ENCODE data around the gene NQO2. TPM values are rescaled to one million over a fixed set of nuclear protein-coding genes. Genes with fewer than 3 reads are reported as not detected.
A peak's percentile ranks its signal among the peaks of the same experiment; 100 is the strongest.

NQO2 gene
- total RNA-seq, 1 experiment from 2014 or later, result 105 TPM

GRCh38 chr6:2998998-2999617 lies 586 bp upstream of the NQO2 start:
- Histone ChIP-seq H3K56ac (ENCODE audit: insufficient read length, low read depth, low read length) (no peak overlapping the region), H3K23me2 (ENCODE audit: insufficient read length, low read depth, low read length, poor library complexity, severe bottlenecking) (peaks cover 14% of the 10 kb centered on the region), H3K9me3 (ENCODE audit: control insufficient read depth, low read depth, low read length) (no peaks in the 10 kb centered on the region), H4K8ac (replicated peaks; ENCODE audit: insufficient read length, low read depth, low read length) (no peak overlapping the region), H3K27ac (ENCODE audit: insufficient read length, low read depth, low read length) (no peak overlapping the region), H2BK12ac (ENCODE audit: insufficient read length, low read depth, low read length) (no peak overlapping the region), H2AFZ (ENCODE audit: low read length) (no peak overlapping the region), H3K14ac (ENCODE audit: insufficient read depth, low read length) (peak overlapping the region; percentile 48; the same call in 1 of the 2 replicates), H3K79me1 (ENCODE audit: insufficient read depth, low read depth, low read length, poor library complexity, severe bottlenecking) (peaks cover 5% of the 10 kb centered on the region), H4K5ac (ENCODE audit: insufficient read length, low read depth, low read length) (no peak overlapping the region), H3K9ac (ENCODE audit: extremely low read depth, insufficient read length, low read length) (peak overlapping the region; percentile 68), H4K20me1 (ENCODE audit: control insufficient read depth, insufficient read depth, insufficient read length) (no peaks in the 10 kb centered on the region), H2AK5ac (ENCODE audit: insufficient read length, low read length) (no peak overlapping the region), H4K91ac (ENCODE audit: insufficient read length, low read depth, low read length) (no peak overlapping the region), H3K27me3 (ENCODE audit: insufficient read depth, low read length) (no peaks in the 10 kb centered on the region), H3K4ac (ENCODE audit: low read depth, low read length) (no peak overlapping the region), H3T11ph (ENCODE audit: low read length) (no peak overlapping the region), H3K79me2 (ENCODE audit: insufficient read depth, low read length) (no peaks in the 10 kb centered on the region; the same call in 1 of the 2 replicates), H2BK20ac (ENCODE audit: low read depth, low read length, poor library complexity, severe bottlenecking) (no peak overlapping the region), H3K23ac (ENCODE audit: insufficient read length, low read depth, low read length) (no peak overlapping the region), H3K4me2 (ENCODE audit: insufficient read depth, insufficient read length, low read length) (peak overlapping the region; percentile 82), H2BK5ac (ENCODE audit: insufficient read length, low read length) (no peak overlapping the region), H2BK120ac (ENCODE audit: low read depth, low read length, poor library complexity, severe bottlenecking) (no peak overlapping the region), H3K18ac (ENCODE audit: insufficient read length, low read depth, low read length) (peak overlapping the region; percentile 0), H2BK15ac (ENCODE audit: low read depth, low read length) (no peak overlapping the region), H3K4me1 (ENCODE audit: insufficient read depth, low read length) (no peaks in the 10 kb centered on the region; the same call in 1 of the 2 replicates)
- peaks cover 10 to 17% (median 13%) of the 10 kb centered on the region in 3 experiments; a peak in 6 of 7 replicates for H3K36me3 Mint-ChIP-seq (ENCODE audit: insufficient read depth in 1 of 3, low read depth in 3 of 3)
- no peaks in the 10 kb centered on the region for H3K9me3 Mint-ChIP-seq
- WGBS (ENCODE audit: extremely low coverage, insufficient read length, low lambda C conversion rate), result no CpG with 5 or more reads among the region's 30 CpGs
- DNase-seq, result no peak
- H3K27ac Mint-ChIP-seq, result peak overlapping the region in 2 of 3 experiments; percentile 68 to 85; a peak in 3 of 7 replicates
- peaks cover 21 to 25% of the 10 kb centered on the region in 2 experiments for H3K4me1 Mint-ChIP-seq
- no peak for TF ChIP-seq CTCF (conservative IDR thresholded peaks at IDR 0.05)
- no peaks in the 10 kb centered on the region; the same call in 1 of the 2 replicates for H3K27me3 Mint-ChIP-seq (ENCODE audit: low read depth)
- peak overlapping the region; percentile 67 to 85 for H3K4me3 Mint-ChIP-seq

Data from H9 (cell line).